ENCODE data around the gene SBF1. TPM values are rescaled to one million over a fixed set of nuclear protein-coding genes. Genes with fewer than 3 reads are reported as not detected.

The SBF1 gene, protein sequence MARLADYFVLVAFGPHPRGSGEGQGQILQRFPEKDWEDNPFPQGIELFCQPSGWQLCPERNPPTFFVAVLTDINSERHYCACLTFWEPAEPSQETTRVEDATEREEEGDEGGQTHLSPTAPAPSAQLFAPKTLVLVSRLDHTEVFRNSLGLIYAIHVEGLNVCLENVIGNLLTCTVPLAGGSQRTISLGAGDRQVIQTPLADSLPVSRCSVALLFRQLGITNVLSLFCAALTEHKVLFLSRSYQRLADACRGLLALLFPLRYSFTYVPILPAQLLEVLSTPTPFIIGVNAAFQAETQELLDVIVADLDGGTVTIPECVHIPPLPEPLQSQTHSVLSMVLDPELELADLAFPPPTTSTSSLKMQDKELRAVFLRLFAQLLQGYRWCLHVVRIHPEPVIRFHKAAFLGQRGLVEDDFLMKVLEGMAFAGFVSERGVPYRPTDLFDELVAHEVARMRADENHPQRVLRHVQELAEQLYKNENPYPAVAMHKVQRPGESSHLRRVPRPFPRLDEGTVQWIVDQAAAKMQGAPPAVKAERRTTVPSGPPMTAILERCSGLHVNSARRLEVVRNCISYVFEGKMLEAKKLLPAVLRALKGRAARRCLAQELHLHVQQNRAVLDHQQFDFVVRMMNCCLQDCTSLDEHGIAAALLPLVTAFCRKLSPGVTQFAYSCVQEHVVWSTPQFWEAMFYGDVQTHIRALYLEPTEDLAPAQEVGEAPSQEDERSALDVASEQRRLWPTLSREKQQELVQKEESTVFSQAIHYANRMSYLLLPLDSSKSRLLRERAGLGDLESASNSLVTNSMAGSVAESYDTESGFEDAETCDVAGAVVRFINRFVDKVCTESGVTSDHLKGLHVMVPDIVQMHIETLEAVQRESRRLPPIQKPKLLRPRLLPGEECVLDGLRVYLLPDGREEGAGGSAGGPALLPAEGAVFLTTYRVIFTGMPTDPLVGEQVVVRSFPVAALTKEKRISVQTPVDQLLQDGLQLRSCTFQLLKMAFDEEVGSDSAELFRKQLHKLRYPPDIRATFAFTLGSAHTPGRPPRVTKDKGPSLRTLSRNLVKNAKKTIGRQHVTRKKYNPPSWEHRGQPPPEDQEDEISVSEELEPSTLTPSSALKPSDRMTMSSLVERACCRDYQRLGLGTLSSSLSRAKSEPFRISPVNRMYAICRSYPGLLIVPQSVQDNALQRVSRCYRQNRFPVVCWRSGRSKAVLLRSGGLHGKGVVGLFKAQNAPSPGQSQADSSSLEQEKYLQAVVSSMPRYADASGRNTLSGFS (N-terminal part only)
- 100 to 1,000 TPM; 235 to 284 (median 242) TPM for total RNA-seq
- 80.4 TPM for total RNA-seq (2013)

DNA sequence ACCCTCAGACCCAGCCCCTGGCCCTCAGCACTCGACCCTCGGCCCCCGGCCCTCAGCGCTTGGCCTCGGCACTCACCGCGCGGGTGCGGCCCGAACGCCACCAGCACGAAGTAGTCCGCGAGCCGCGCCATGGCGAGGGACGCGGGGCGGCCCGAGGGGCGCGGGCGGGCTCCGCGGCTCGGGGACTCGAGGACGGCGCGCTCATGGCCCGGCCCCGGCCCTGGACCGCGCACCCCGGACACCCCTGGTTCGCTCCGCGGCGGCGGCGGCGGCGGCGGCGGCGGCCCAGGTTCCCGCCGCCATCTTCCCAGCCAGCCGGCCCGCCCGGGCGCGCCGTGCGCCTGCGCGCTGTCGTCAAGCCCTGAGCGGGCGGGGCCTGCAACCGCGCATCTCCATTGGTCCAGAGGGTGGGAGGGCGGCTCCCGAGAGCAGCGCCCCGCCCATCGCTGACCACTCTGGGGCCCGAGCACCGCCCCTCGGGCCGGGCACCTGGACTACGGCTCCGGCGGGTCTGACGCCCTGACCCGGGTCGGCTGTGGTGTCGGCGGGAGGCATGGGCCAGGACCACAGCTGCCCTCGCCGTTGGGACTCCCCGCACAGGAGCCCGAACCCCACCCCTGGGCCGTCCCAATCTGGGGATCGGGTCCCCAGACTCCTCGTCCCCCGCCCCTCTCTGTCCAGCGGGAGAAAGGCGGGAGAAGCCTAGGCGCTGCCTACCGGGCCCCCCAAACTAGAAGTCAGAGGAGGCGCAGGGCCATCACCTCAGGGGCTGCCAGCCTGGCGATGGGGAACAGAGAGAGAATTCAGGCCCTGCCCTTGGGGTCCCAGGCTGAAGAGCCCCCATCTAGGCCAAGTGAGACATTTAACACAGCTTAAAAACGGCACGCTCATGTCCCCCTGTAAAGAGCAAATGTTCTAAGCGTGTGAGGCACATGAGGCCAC lies at the start of gene SBF1:
TSS of gene SBF1 (minus strand) at position 326 of the 942 bp plus-strand sequence. CDS start at position 131, 195 bp downstream.
- ATAC-seq (peak; percentile 84 to 92 (median 84)), DNase-seq (peak; percentile 90 to 95)
- Histone ChIP-seq H3K4me1 (ENCODE audit: control insufficient read depth, insufficient read depth, low read length) (peaks cover 49% of the 10 kb centered on the region), H3K36me3 (ENCODE audit: control insufficient read depth, insufficient read depth, low read length) (peaks cover 4% of the 10 kb centered on the region), H3K27ac (ENCODE audit: low read length) (peak within 1 kb of the TSS; percentile 68), H3K4me3 (ENCODE audit: low read length) (peak within 1 kb of the TSS; percentile 68), H3K9me3 (ENCODE audit: control insufficient read depth, insufficient read depth, low read length) (no peaks in the 10 kb centered on the region), H3K27me3 (ENCODE audit: control insufficient read depth, insufficient read depth, low read length) (no peaks in the 10 kb centered on the region)
- 3% methylated on average over 97 of the region's 97 CpGs for WGBS (ENCODE audit: insufficient coverage)
- peaks cover 3 to 4% of the 10 kb centered on the region in 2 donors for H3K27me3 Mint-ChIP-seq (ENCODE audit: low read depth in 2 of 2)
- intact Hi-C loops (cut with micrococcal nuclease): loop anchor here (5.0 kb wide), 1 partner anchor 32 kb away; the partner anchor contains the start of genes LMF2 and NCAPH2
- no peaks in the 10 kb centered on the region for H3K9me3 Mint-ChIP-seq
- H3K4me3 Mint-ChIP-seq: peak within 1 kb of the TSS; percentile 97
- H3K36me3 Mint-ChIP-seq: no peaks in the 10 kb centered on the region
- peak within 1 kb of the TSS; percentile 79 to 84 for H3K27ac Mint-ChIP-seq
- TF ChIP-seq, protein P1, sequence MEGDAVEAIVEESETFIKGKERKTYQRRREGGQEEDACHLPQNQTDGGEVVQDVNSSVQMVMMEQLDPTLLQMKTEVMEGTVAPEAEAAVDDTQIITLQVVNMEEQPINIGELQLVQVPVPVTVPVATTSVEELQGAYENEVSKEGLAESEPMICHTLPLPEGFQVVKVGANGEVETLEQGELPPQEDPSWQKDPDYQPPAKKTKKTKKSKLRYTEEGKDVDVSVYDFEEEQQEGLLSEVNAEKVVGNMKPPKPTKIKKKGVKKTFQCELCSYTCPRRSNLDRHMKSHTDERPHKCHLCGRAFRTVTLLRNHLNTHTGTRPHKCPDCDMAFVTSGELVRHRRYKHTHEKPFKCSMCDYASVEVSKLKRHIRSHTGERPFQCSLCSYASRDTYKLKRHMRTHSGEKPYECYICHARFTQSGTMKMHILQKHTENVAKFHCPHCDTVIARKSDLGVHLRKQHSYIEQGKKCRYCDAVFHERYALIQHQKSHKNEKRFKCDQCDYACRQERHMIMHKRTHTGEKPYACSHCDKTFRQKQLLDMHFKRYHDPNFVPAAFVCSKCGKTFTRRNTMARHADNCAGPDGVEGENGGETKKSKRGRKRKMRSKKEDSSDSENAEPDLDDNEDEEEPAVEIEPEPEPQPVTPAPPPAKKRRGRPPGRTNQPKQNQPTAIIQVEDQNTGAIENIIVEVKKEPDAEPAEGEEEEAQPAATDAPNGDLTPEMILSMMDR (IDR thresholded peaks at IDR 0.05): no peak
- peaks cover 28 to 48% of the 10 kb centered on the region in 2 donors for H3K4me1 Mint-ChIP-seq

DNA sequence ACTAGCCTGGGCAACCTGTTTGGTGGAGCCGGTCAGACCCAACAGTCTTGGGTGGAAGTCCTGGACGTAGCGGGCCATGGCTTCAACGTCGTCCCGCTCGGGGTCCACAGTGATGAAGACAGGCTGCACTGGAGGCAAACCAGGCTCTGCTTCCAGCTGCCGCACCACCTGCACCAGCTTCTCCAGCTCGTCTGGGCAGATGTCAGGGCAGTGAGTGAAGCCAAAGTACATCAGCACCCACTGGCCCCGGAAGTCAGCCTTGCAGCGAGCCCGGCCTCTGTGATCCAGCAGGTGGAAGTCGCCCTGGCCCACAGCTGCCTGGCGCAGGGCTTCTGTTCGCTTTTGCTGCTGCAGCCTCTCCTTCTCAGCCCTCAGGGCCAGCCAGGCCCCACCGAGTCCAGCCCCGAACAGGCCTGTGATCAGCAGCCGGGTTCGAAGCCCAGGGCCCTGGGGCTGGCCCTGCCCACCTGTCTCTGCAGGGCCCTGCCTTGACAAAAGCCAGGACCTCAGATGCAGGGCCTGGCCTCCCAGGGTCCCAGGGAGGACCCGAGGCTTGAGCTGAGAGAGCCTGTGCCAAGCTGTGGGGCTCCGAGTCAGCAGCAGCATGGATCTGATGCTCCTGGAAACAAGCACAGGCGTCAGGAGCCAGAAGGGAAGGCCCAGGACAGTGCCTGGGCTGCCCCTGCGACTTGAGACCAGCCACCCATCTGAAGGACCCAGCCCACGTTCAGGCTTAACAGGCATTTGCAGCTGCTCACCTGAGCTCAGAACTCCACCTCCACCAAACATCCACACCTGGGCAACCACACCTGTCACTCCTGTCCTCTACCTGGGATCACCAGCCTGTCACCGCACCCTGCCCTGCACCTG lies 49.2 kb upstream of the SBF1 start:
- H3K4me3 ChIP-seq (ENCODE audit: low read length): no peak overlapping the region
- Mint-ChIP-seq H3K36me3 (no peaks in the 10 kb centered on the region), H3K27me3 (ENCODE audit: low read depth in 2 of 2) (no peaks in the 10 kb centered on the region), H3K4me1 (peaks cover 26 to 30% of the 10 kb centered on the region in 2 donors), H3K4me3 (peak overlapping the region; percentile 90), H3K27ac (peak overlapping the region; percentile 81 to 91), H3K9me3 (no peaks in the 10 kb centered on the region)
- DNase-seq (no peak), ATAC-seq (no peak)
- H3K27me3 ChIP-seq (ENCODE audit: control insufficient read depth, insufficient read depth, low read length): no peaks in the 10 kb centered on the region
- H3K27ac ChIP-seq (ENCODE audit: low read length): no peak overlapping the region
- WGBS (ENCODE audit: insufficient coverage): 93% methylated on average over 25 of the region's 25 CpGs
- peaks cover 28% of the 10 kb centered on the region for H3K36me3 ChIP-seq (ENCODE audit: control insufficient read depth, insufficient read depth, low read length)
- peaks cover 38% of the 10 kb centered on the region for H3K4me1 ChIP-seq (ENCODE audit: control insufficient read depth, insufficient read depth, low read length)
- intact Hi-C loops (cut with micrococcal nuclease): no loop called here
- no peaks in the 10 kb centered on the region for H3K9me3 ChIP-seq (ENCODE audit: control insufficient read depth, insufficient read depth, low read length)
- TF ChIP-seq, protein P1 (IDR thresholded peaks at IDR 0.05): no peak
